Stimulated activated naive CD4-positive, alpha-beta T cell (primary cell): ENCODE data around the gene MFAP5.

Experiments used
- DNase-seq, 6 experiments: peaks; one replicate each; lab custom pipeline; 2025; lab: John Stamatoyannopoulos, UW

MFAP5 gene

GRCh38 chr12:8662593-8662992, at the start of gene MFAP5:
TSS of gene MFAP5 (minus strand) at chr12:8662826. CDS start at chr12:8662104, 722 bp downstream.
- DNase-seq, result no peak

- no peak for DNase-seq
Measured at GRCh38 chr12:8709124-8709830, 46.7 kb upstream of the MFAP5 start.

- DNase-seq, result no peak
Measured at GRCh38 chr12:8702159-8702558, 39.5 kb upstream of the MFAP5 start.

GRCh38 chr12:8701046-8701660, 38.5 kb upstream of the MFAP5 start:
- no peak for DNase-seq

GRCh38 chr12:8699714-8700113, 37.1 kb upstream of the MFAP5 start:
- DNase-seq, result no peak

GRCh38 chr12:8698879-8699278, 36.3 kb upstream of the MFAP5 start:
- DNase-seq, result no peak

- DNase-seq, result peak; percentile 5 to 55 (median 42)
Measured at GRCh38 chr12:8698132-8698851, 35.7 kb upstream of the MFAP5 start.

- DNase-seq, result peak; percentile 55 to 77 (median 72)
Measured at GRCh38 chr12:8697476-8698131, 35.0 kb upstream of the MFAP5 start, which contains the start of gene RIMKLB. TSS of gene RIMKLB (plus strand) at chr12:8697991. CDS start at chr12:8713867, 15,876 bp downstream.

GRCh38 chr12:8697120-8697475, 34.5 kb upstream of the MFAP5 start:
- peak in 4 of 6 experiments; percentile 23 to 71 (median 46) for DNase-seq

GRCh38 chr12:8696442-8697090, 33.9 kb upstream of the MFAP5 start:
- no peak for DNase-seq

GRCh38 chr12:8695116-8695515, 32.5 kb upstream of the MFAP5 start:
- DNase-seq, result no peak

- peak in 1 of 6 experiments; percentile 25 for DNase-seq
Measured at GRCh38 chr12:8692573-8692972, 29.9 kb upstream of the MFAP5 start.

- no peak for DNase-seq
Measured at GRCh38 chr12:8689681-8690080, 27.1 kb upstream of the MFAP5 start.

- DNase-seq, result peak in 1 of 6 experiments; percentile 4
Measured at GRCh38 chr12:8687846-8688601, 25.4 kb upstream of the MFAP5 start.

- DNase-seq, result no peak
Measured at GRCh38 chr12:8685051-8685450, 22.4 kb upstream of the MFAP5 start.

- DNase-seq, result no peak
Measured at GRCh38 chr12:8681129-8681884, 18.7 kb upstream of the MFAP5 start.

- DNase-seq, result no peak
Measured at GRCh38 chr12:8680533-8680932, 17.9 kb upstream of the MFAP5 start.

- DNase-seq, result no peak
Measured at GRCh38 chr12:8678661-8679111, 16.1 kb upstream of the MFAP5 start.

- DNase-seq, result no peak
Measured at GRCh38 chr12:8677362-8677761, 14.7 kb upstream of the MFAP5 start.

- DNase-seq, result no peak
Measured at GRCh38 chr12:8676651-8677050, 14.0 kb upstream of the MFAP5 start.
